Activated CD4-positive, alpha-beta memory T cell treated with anti-CD3 and anti-CD28 coated beads for 36 hours (primary cell): ENCODE data around the gene CFAP221. TPM values are rescaled to one million over a fixed set of nuclear protein-coding genes. Genes with fewer than 3 reads are reported as not detected.

Experiments
- CTCF ChIA-PET: fragments of 350-600 bp; sonication (Branson Sonifier 250); formaldehyde crosslinking; loops from one replicate; lab custom pipeline; 2021; ENCODE audit warnings: antibody characterized with exemption, inconsistent platforms; lab: Charles Lee
- POLR2A ChIA-PET: fragments of 350-600 bp; sonication (Branson Sonifier 250); formaldehyde crosslinking; loops from one replicate; lab custom pipeline; 2021; ENCODE audit warnings: antibody characterized with exemption; lab: Charles Lee
- DNase-seq: peaks from one replicate; pipeline ENCODE4 v3.0.0-alpha.2; 2020
- H3K27ac Mint-ChIP-seq: one replicate; pipeline ENCODE4 v1.8.0; 2021; ENCODE audit warnings: mixed read lengths
- H3K27me3 Mint-ChIP-seq: one replicate; pipeline ENCODE4 v1.8.0; 2021; ENCODE audit warnings: mixed read lengths
- H3K36me3 Mint-ChIP-seq: one replicate; pipeline ENCODE4 v1.8.0; 2021; ENCODE audit warnings: mixed read lengths
- H3K4me1 Mint-ChIP-seq: one replicate; pipeline ENCODE4 v1.8.0; 2021; ENCODE audit warnings: low read depth, mixed read lengths
- H3K4me3 Mint-ChIP-seq: one replicate; pipeline ENCODE4 v1.8.0; 2021; ENCODE audit warnings: mild to moderate bottlenecking, mixed read lengths
- H3K9me3 Mint-ChIP-seq: one replicate; pipeline ENCODE4 v1.8.0; 2021; ENCODE audit warnings: mixed read lengths
- intact Hi-C: fragments of 100-400 bp; cut with micrococcal nuclease; formaldehyde crosslinking; loops from one replicate; pipeline ENCODE4 v1.15.1; 2023
- total RNA-seq, 2 experiments: library from RNA; stranded (reverse); gene quantifications; one replicate each; pipeline ENCODE4 v1.2.3, GENCODE V29; 2021

The CFAP221 gene
- total RNA-seq, 2 experiments from 2014 or later, result not detected

DNA sequence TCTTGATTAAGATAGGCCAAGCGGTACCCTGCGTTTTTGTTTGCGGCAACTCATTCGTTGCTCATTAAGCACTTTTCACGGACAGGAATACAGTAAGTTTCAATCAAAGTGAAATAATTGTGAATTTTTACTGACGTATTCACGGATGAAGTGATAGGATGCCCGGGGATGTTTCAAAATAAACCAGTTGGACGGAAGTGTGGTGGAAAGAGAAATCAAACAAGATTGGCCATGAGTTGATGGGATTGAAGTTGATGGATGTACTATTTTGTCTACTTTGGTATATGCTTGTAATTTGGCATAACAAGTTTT lies 135.2 kb downstream of the CFAP221 start:
- intact Hi-C loops, result loop anchor here (1.0 kb wide), 3 partner anchors 80 to 498 kb away; partner anchors contain the start of genes EPB41L5 and PTPN4
- DNase-seq, result no peak
- H3K4me1 Mint-ChIP-seq, result peaks cover 35% of the 10 kb centered on the region
- ChIA-PET POLR2A (interaction anchor here (0.6 to 1.0 kb wide), 2 partner anchors 38 to 334 kb away, joined by 3 to 6 read pairs; partner anchors contain the start of gene EPB41L5), CTCF (interaction anchor here (0.9 to 2.0 kb wide), 5 partner anchors 24 to 502 kb away, joined by 3 to 11 read pairs (median 4); no protein-coding TSS in a partner anchor)
- H3K36me3 Mint-ChIP-seq, result peaks cover 4% of the 10 kb centered on the region
- peak overlapping the region; percentile 77 for H3K27ac Mint-ChIP-seq
- H3K27me3 Mint-ChIP-seq, result no peaks in the 10 kb centered on the region
- no peaks in the 10 kb centered on the region for H3K9me3 Mint-ChIP-seq
- H3K4me3 Mint-ChIP-seq, result peak overlapping the region; percentile 86

DNA sequence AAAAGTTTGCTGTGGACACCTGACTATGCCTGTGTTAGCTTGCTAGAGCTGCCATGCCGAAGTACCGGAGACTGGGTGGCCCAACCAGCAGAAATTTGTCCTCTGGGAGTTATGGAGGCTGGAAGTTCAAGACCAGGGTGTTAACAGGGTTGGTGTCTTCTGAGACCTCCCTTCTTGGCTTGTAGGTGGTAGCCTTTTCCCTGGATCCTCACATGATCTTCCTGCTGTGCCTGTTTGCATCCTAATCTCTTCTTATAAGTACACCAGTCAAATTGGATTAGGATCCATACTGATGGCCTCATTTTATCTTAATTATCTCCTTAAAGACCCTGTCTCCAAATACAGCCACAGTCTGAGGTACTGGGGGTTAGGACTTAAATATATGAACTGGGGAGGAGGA lies 135.6 kb downstream of the CFAP221 start:
- intact Hi-C loops, result loop anchor here (1.0 kb wide), 3 partner anchors 79 to 497 kb away; partner anchors contain the start of genes EPB41L5 and PTPN4
- no peak for DNase-seq
- peak overlapping the region; percentile 77 for H3K27ac Mint-ChIP-seq
- H3K36me3 Mint-ChIP-seq, result peaks cover 4% of the 10 kb centered on the region
- ChIA-PET POLR2A (no interaction called here), CTCF (interaction anchor here (1.0 kb wide), 1 partner anchor 23 kb away, joined by 3 read pairs; no protein-coding TSS in a partner anchor)
- no peaks in the 10 kb centered on the region for H3K27me3 Mint-ChIP-seq
- no peaks in the 10 kb centered on the region for H3K9me3 Mint-ChIP-seq
- H3K4me3 Mint-ChIP-seq, result peak overlapping the region; percentile 86
- peaks cover 35% of the 10 kb centered on the region for H3K4me1 Mint-ChIP-seq

- Mint-ChIP-seq H3K4me1 (peaks cover 35% of the 10 kb centered on the region), H3K9me3 (no peaks in the 10 kb centered on the region), H3K4me3 (peak overlapping the region; percentile 86), H3K36me3 (peaks cover 4% of the 10 kb centered on the region), H3K27me3 (no peaks in the 10 kb centered on the region), H3K27ac (no peak overlapping the region)
- no peak for DNase-seq
- ChIA-PET POLR2A (no interaction called here), CTCF (interaction anchor here (1.0 kb wide), 1 partner anchor 22 kb away, joined by 3 read pairs; no protein-coding TSS in a partner anchor)
- intact Hi-C loops, result no loop called here
Observed at GRCh38 chr2:119680457-119681202, 136.4 kb downstream of the CFAP221 start.

- no peaks in the 10 kb centered on the region for H3K9me3 Mint-ChIP-seq
- no peak overlapping the region for H3K4me3 Mint-ChIP-seq
Observed at GRCh38 chr2:119681203-119681867, 137.1 kb downstream of the CFAP221 start.

GRCh38 chr2:119681868-119682220 lies 137.6 kb downstream of the CFAP221 start:
- no peaks in the 10 kb centered on the region for H3K27me3 Mint-ChIP-seq
- H3K4me3 Mint-ChIP-seq, result no peak overlapping the region
- ChIA-PET POLR2A (no interaction called here), CTCF (interaction anchor here (2.2 kb wide), 1 partner anchor 21 kb away, joined by 7 read pairs; no protein-coding TSS in a partner anchor)
- intact Hi-C loops, result no loop called here
- no peak for DNase-seq
- H3K9me3 Mint-ChIP-seq, result no peaks in the 10 kb centered on the region
- peaks cover 35% of the 10 kb centered on the region for H3K4me1 Mint-ChIP-seq
- H3K36me3 Mint-ChIP-seq, result peaks cover 4% of the 10 kb centered on the region
- no peak overlapping the region for H3K27ac Mint-ChIP-seq

More at GRCh38 chr2:119681203-119681867, 137.1 kb downstream of the CFAP221 start:
- peaks cover 4% of the 10 kb centered on the region for H3K36me3 Mint-ChIP-seq
- intact Hi-C loops, result no loop called here
- CTCF ChIA-PET, result interaction anchor here (2.2 kb wide), 1 partner anchor 21 kb away, joined by 7 read pairs; no protein-coding TSS in a partner anchor
- no peak for DNase-seq
- no peaks in the 10 kb centered on the region for H3K27me3 Mint-ChIP-seq
- H3K4me1 Mint-ChIP-seq, result peaks cover 35% of the 10 kb centered on the region
- POLR2A ChIA-PET, result no interaction called here
- H3K27ac Mint-ChIP-seq, result no peak overlapping the region

DNA sequence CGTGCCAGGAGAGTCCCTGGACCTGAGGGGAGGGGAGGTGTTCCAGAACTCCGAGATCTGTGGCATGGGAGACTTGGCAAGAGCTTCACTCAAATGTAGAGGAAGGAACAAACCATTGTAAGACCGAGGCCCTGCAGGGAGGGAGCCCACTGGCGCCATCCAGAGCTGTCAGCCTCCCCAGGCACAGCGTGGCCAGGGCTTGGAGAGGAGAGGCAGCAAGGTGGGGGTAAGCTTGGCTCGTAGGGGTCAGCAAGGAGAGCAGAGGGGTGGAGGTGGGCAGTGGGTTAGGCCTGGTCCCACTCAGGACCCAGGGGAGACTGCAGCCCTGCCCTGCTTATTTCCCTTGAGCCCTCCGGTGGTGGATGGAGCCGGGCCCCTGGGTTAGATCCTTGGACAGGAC lies 138.3 kb downstream of the CFAP221 start:
- intact Hi-C loops, result no loop called here
- no peaks in the 10 kb centered on the region for H3K9me3 Mint-ChIP-seq
- H3K4me1 Mint-ChIP-seq, result peaks cover 35% of the 10 kb centered on the region
- ChIA-PET CTCF (interaction anchor here (2.2 kb wide), 1 partner anchor 20 kb away, joined by 7 read pairs; no protein-coding TSS in a partner anchor), POLR2A (no interaction called here)
- H3K36me3 Mint-ChIP-seq, result peaks cover 6% of the 10 kb centered on the region
- no peak for DNase-seq
- peak overlapping the region; percentile 40 for H3K27ac Mint-ChIP-seq
- no peaks in the 10 kb centered on the region for H3K27me3 Mint-ChIP-seq
- no peak overlapping the region for H3K4me3 Mint-ChIP-seq

DNA sequence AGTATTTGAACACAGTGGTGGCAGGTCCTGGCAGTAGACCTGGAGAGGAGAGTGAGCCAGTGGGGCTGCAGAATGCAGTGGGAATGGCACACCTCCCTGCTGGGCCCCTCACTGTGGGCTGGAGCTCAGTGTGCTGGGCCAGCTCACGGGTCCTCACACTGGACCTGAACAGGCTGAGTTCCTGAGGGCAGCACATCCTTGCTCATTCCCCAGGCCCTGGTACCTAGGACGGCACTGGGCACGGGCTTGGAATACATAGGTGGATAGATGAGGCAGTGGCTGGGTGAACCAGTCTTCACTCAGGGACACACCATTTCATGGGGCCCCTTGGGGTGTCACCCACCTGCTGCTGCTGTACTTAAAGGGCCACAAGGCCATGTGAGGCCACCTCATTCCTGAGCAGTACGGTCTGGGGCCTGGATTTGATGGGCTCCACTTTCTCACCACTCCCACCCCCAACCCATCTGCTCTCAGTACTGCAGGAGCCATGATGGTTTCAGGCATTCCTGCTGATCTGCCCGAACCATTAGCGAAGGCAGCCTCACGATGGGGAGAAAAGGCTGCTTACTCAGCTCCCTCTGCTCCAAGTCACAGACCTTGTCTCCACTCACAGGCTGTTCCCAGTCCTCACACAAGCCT lies 138.9 kb downstream of the CFAP221 start:
- H3K4me1 Mint-ChIP-seq, result peaks cover 32% of the 10 kb centered on the region
- intact Hi-C loops, result no loop called here
- CTCF ChIA-PET, result interaction anchor here (1.1 to 2.2 kb wide), 2 partner anchors 20 to 78 kb away, joined by 3 to 7 read pairs; no protein-coding TSS in a partner anchor
- POLR2A ChIA-PET, result no interaction called here
- no peaks in the 10 kb centered on the region for H3K9me3 Mint-ChIP-seq
- H3K27ac Mint-ChIP-seq, result no peak overlapping the region
- H3K4me3 Mint-ChIP-seq, result no peak overlapping the region
- H3K36me3 Mint-ChIP-seq, result peaks cover 6% of the 10 kb centered on the region
- no peaks in the 10 kb centered on the region for H3K27me3 Mint-ChIP-seq
- DNase-seq, result peak; percentile 7

GRCh38 chr2:119683713-119684443 lies 139.6 kb downstream of the CFAP221 start:
- Mint-ChIP-seq H3K27me3 (no peaks in the 10 kb centered on the region), H3K4me3 (no peak overlapping the region), H3K36me3 (peaks cover 6% of the 10 kb centered on the region), H3K9me3 (no peaks in the 10 kb centered on the region), H3K4me1 (peaks cover 31% of the 10 kb centered on the region), H3K27ac (no peak overlapping the region)
- DNase-seq, result no peak
- POLR2A ChIA-PET, result interaction anchor here (0.5 kb wide), 1 partner anchor 360 kb away, joined by 3 read pairs; no protein-coding TSS in a partner anchor
- CTCF ChIA-PET, result interaction anchor here (1.1 to 2.2 kb wide), 2 partner anchors 19 to 77 kb away, joined by 3 to 7 read pairs; no protein-coding TSS in a partner anchor
- intact Hi-C loops, result no loop called here

GRCh38 chr2:119684518-119684917 lies 140.3 kb downstream of the CFAP221 start:
- H3K4me3 Mint-ChIP-seq, result no peak overlapping the region
- intact Hi-C loops, result no loop called here
- peaks cover 29% of the 10 kb centered on the region for H3K4me1 Mint-ChIP-seq
- H3K27me3 Mint-ChIP-seq, result no peaks in the 10 kb centered on the region
- peaks cover 6% of the 10 kb centered on the region for H3K36me3 Mint-ChIP-seq
- no peak overlapping the region for H3K27ac Mint-ChIP-seq
- H3K9me3 Mint-ChIP-seq, result no peaks in the 10 kb centered on the region
- no peak for DNase-seq
- ChIA-PET POLR2A (interaction anchor here (0.5 kb wide), 1 partner anchor 360 kb away, joined by 3 read pairs; no protein-coding TSS in a partner anchor), CTCF (interaction anchor here (0.7 to 1.1 kb wide), 2 partner anchors 77 to 490 kb away, joined by 3 read pairs; no protein-coding TSS in a partner anchor)

GRCh38 chr2:119688616-119689015 lies 144.4 kb downstream of the CFAP221 start:
- H3K9me3 Mint-ChIP-seq, result no peaks in the 10 kb centered on the region
- DNase-seq, result no peak
- ChIA-PET CTCF (interaction anchor here (1.0 kb wide), 1 partner anchor 14 kb away, joined by 3 read pairs; no protein-coding TSS in a partner anchor), POLR2A (no interaction called here)
- peaks cover 2% of the 10 kb centered on the region for H3K36me3 Mint-ChIP-seq
- no peak overlapping the region for H3K27ac Mint-ChIP-seq
- intact Hi-C loops, result no loop called here
- peaks cover 7% of the 10 kb centered on the region for H3K4me1 Mint-ChIP-seq
- H3K4me3 Mint-ChIP-seq, result no peak overlapping the region
- H3K27me3 Mint-ChIP-seq, result no peaks in the 10 kb centered on the region

- POLR2A ChIA-PET, result no interaction called here
- Mint-ChIP-seq H3K4me1 (peaks cover 5% of the 10 kb centered on the region), H3K27me3 (no peaks in the 10 kb centered on the region)
Observed at GRCh38 chr2:119689218-119689617, 145.0 kb downstream of the CFAP221 start.

More at GRCh38 chr2:119689218-119689617, 145.0 kb downstream of the CFAP221 start:
- CTCF ChIA-PET, result interaction anchor here (1.0 kb wide), 1 partner anchor 14 kb away, joined by 3 read pairs; no protein-coding TSS in a partner anchor
- Mint-ChIP-seq H3K4me3 (no peak overlapping the region), H3K27ac (no peak overlapping the region), H3K9me3 (no peaks in the 10 kb centered on the region), H3K36me3 (peaks cover 2% of the 10 kb centered on the region)
- no peak for DNase-seq
- intact Hi-C loops, result no loop called here
